GM21619 (cell line): Measurements from ENCODE around the gene DSG2.

Experiments used
- ATAC-seq: cut with Tn5 transposase; IDR thresholded peaks from one replicate; pipeline ENCODE4 v1.9.1; 2021; ENCODE audit not compliant: unreplicated experiment

DSG2 gene

GRCh38 chr18:31586616-31587015, 88.6 kb downstream of the DSG2 start:
- no peak for ATAC-seq

- no peak for ATAC-seq
These were observed 89.6 kb downstream of the DSG2 start for GRCh38 chr18:31587529-31587928.

- no peak for ATAC-seq
These were observed 92.6 kb downstream of the DSG2 start for GRCh38 chr18:31590570-31590969.

GRCh38 chr18:31591113-31591512, 93.1 kb downstream of the DSG2 start:
- no peak for ATAC-seq

- no peak for ATAC-seq
These were observed 93.7 kb downstream of the DSG2 start, which contains the start of gene TTR for GRCh38 chr18:31591628-31592027. Gene TTR, plus strand, starts transcription at chr18:31591877. Its CDS starts 26 bp downstream, at chr18:31591903.

- no peak for ATAC-seq
These were observed 94.7 kb downstream of the DSG2 start for GRCh38 chr18:31592506-31593157.

GRCh38 chr18:31595121-31595771, 97.3 kb downstream of the DSG2 start:
- ATAC-seq: no peak

GRCh38 chr18:31596081-31596872, 98.3 kb downstream of the DSG2 start:
- ATAC-seq: no peak

GRCh38 chr18:31598021-31598805, 100.2 kb downstream of the DSG2 start:
- ATAC-seq: no peak
